Omental fat pad (tissue), 4 donors: Measurements from ENCODE around the gene HSP90B1. TPM values are rescaled to one million over a fixed set of nuclear protein-coding genes. Genes with fewer than 3 reads are reported as not detected.

Experiments used
- ATAC-seq: fragments of 150-250 bp; one replicate; pipeline ENCODE4 v1.9.1; 2016; ENCODE audit warnings: mild to moderate bottlenecking, moderate library complexity; ENCODE audit not compliant: low FRiP score
- DNase-seq: peaks from one replicate; pipeline ENCODE4 v3.0.0-alpha.2; 2019; ENCODE audit warnings: low spot score
- CTCF ChIP-seq, 3 donors: fragments of 450-650 bp; IDR thresholded peaks; one replicate each; pipeline ENCODE4 v1.5.1; 2016 to 2017; ENCODE audit warnings: antibody characterized with exemption in 3 of 3, mild to moderate bottlenecking in 3 of 3, moderate library complexity in 2 of 3
- total RNA-seq, 4 donors: library from RNA; depleted of rRNA; stranded (reverse); fragments of >200 nt; gene quantifications; one replicate each; pipeline ENCODE4 v1.1.0, GENCODE V29; 2016

HSP90B1 gene
- total RNA-seq = 100 to 1,000 TPM; 289 to 590 (median 554) TPM

DNA sequence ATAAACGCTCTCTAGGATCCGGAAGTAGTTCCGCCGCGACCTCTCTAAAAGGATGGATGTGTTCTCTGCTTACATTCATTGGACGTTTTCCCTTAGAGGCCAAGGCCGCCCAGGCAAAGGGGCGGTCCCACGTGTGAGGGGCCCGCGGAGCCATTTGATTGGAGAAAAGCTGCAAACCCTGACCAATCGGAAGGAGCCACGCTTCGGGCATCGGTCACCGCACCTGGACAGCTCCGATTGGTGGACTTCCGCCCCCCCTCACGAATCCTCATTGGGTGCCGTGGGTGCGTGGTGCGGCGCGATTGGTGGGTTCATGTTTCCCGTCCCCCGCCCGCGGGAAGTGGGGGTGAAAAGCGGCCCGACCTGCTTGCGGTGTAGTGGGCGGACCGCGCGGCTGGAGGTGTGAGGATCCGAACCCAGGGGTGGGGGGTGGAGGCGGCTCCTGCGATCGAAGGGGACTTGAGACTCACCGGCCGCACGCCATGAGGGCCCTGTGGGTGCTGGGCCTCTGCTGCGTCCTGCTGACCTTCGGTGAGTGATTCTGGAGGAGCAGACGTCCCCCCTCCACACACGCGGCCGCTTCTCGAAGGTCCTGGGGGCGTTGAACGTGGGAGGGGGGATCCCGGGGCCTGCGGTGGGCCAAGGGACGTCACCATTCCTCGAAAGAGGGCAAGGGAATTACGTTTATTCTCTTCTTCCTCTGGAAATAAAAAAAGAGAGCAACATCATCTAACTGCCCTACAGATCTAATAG is at the start of gene HSP90B1:
Gene HSP90B1, plus strand, starts transcription at position 377 of the 753 bp plus-strand sequence. Its CDS starts 106 bp downstream, at position 483.
- peak; percentile 94 for ATAC-seq
- TF ChIP-seq CTCF (IDR thresholded peaks at IDR 0.05) = no peak
- DNase-seq = peak; percentile 96

DNA sequence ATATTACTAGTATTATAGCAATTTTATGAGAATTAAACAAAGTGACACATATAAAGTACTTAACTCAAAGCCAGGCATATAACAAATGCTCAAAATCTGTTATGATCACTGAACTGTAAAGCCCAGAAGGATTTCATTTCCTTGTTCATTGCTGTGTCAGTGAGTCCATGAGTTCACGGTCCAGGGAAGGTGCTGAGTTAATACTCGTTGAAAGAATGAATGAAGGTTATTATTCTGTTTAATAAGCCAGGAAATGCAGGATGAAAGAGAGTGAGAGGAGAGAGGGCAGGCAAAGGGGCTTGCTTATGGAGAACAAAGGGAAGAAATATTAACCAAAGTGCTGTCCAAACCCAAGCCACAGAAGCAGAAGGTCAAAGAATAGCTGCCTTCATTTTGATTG is 48.9 kb upstream of the HSP90B1 start:
- TF ChIP-seq CTCF (IDR thresholded peaks at IDR 0.05) = no peak
- no peak for ATAC-seq
- no peak for DNase-seq

DNA sequence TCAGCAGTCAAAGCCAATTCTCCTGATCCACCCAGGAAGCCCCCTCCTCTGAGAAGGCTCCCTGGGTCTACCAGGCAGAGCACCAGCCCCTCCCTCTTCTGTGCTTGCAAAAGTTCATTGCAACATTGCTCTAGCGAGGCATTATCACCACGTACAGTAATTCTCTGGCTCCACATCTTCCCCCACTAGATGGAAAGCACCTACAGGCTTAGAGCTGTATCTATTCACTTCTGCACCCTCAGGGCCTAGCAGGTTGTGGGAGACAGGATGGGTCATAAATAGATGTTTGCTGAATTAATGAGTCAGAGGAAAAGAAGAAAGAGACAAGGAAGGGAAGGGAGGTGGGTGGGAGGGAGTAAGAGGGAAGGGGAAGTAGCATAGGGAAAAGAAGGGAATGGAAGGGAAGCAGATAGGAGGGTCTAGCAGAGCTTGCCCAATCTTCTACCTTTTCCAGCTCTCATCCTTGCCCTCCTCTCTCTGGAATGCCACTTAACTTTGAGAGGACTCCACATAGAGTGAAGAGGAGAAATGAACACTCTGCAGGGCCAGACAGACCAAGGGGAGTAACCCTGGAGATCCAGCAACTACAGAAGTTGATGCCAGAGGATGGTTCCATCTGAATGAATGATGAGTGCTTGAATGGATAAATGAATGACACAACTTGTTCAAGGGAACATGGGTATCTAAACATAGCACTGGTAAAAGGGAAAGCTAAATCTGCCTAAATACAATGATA is 47.2 kb upstream of the HSP90B1 start:
- ATAC-seq = no peak
- no peak for TF ChIP-seq CTCF (IDR thresholded peaks at IDR 0.05)
- no peak for DNase-seq

GRCh38 chr12:103883908-103884307 is 46.3 kb upstream of the HSP90B1 start:
- TF ChIP-seq CTCF (IDR thresholded peaks at IDR 0.05) = no peak
- DNase-seq = no peak
- ATAC-seq = no peak

GRCh38 chr12:103884316-103884715 is 45.9 kb upstream of the HSP90B1 start:
- TF ChIP-seq CTCF (IDR thresholded peaks at IDR 0.05) = no peak
- ATAC-seq (no peak), DNase-seq (no peak)

- TF ChIP-seq CTCF (IDR thresholded peaks at IDR 0.05) = no peak
- ATAC-seq (no peak), DNase-seq (no peak)
These were observed 43.9 kb upstream of the HSP90B1 start for GRCh38 chr12:103886195-103886797.
